Measurements from ENCODE around the gene SCCPDH.
A peak's percentile ranks its signal among the peaks of the same experiment; 100 is the strongest.
"Not testable (repeated sequence)": the region's sequence is repeated elsewhere in the genome, so short reads cannot be mapped to it uniquely, and the experiment has no call there.

Gene SCCPDH

GRCh38 chr1:246705368-246705767 is 18.8 kb upstream of the SCCPDH start:
- no peak for DNase-seq

- no peak for DNase-seq
These were observed 16.0 kb upstream of the SCCPDH start for GRCh38 chr1:246708166-246708565.

- DNase-seq = no peak
These were observed 15.0 kb upstream of the SCCPDH start for GRCh38 chr1:246709196-246709595.

GRCh38 chr1:246709835-246710234 is 14.4 kb upstream of the SCCPDH start:
- no peak for DNase-seq

- no peak for DNase-seq
These were observed 12.6 kb upstream of the SCCPDH start for GRCh38 chr1:246711548-246712003.

- DNase-seq = not testable (repeated sequence)
These were observed 11.8 kb upstream of the SCCPDH start for GRCh38 chr1:246712428-246712827.

- not testable (repeated sequence) for DNase-seq
These were observed 4.8 kb upstream of the SCCPDH start for GRCh38 chr1:246719361-246719760.

- not testable (repeated sequence) for DNase-seq
These were observed 3.4 kb upstream of the SCCPDH start for GRCh38 chr1:246720814-246721213.

GRCh38 chr1:246722720-246723119 is 1.5 kb upstream of the SCCPDH start:
- no peak for DNase-seq

GRCh38 chr1:246724731-246725095 is 504 bp downstream of the SCCPDH start:
- peak in 16 of 51 donors; percentile 4 to 79 (median 34) for DNase-seq

- no peak for DNase-seq
These were observed 982 bp downstream of the SCCPDH start for GRCh38 chr1:246725191-246725590.

- DNase-seq = peak in 1 of 51 donors; percentile 18
These were observed 2.1 kb downstream of the SCCPDH start for GRCh38 chr1:246726255-246726679.

GRCh38 chr1:246726881-246727280 is 2.7 kb downstream of the SCCPDH start:
- peak in 16 of 51 donors; percentile 2 to 74 (median 14) for DNase-seq

- DNase-seq = no peak
These were observed 3.4 kb downstream of the SCCPDH start for GRCh38 chr1:246727594-246727993.

- DNase-seq = no peak
These were observed 4.1 kb downstream of the SCCPDH start for GRCh38 chr1:246728311-246728710.

- not testable (repeated sequence) for DNase-seq
These were observed 4.8 kb downstream of the SCCPDH start for GRCh38 chr1:246729040-246729439.

- no peak for DNase-seq
These were observed 6.6 kb downstream of the SCCPDH start for GRCh38 chr1:246730839-246731238.

GRCh38 chr1:246731873-246732272 is 7.7 kb downstream of the SCCPDH start:
- DNase-seq = not testable (repeated sequence)

- no peak for DNase-seq
These were observed 9.5 kb downstream of the SCCPDH start for GRCh38 chr1:246733704-246734103.

GRCh38 chr1:246734866-246735265 is 10.7 kb downstream of the SCCPDH start:
- DNase-seq = no peak

- no peak for DNase-seq
These were observed 11.5 kb downstream of the SCCPDH start for GRCh38 chr1:246735735-246736134.

- no peak for DNase-seq
These were observed 18.2 kb downstream of the SCCPDH start for GRCh38 chr1:246742396-246742795.

GRCh38 chr1:246746155-246746554 is 21.9 kb downstream of the SCCPDH start:
- not testable (repeated sequence) for DNase-seq

- DNase-seq = no peak
These were observed 23.8 kb downstream of the SCCPDH start for GRCh38 chr1:246748006-246748405.
